HG02759 (cell line): ENCODE data around the gene RNLS.

ENCODE experiments used
- ATAC-seq: cut with Tn5 transposase; IDR thresholded peaks from one replicate; pipeline ENCODE4 v1.9.1; 2021; ENCODE audit warnings: mild to moderate bottlenecking, moderate library complexity; ENCODE audit not compliant: unreplicated experiment

The RNLS gene

GRCh38 chr10:88482220-88482619 is 100.9 kb downstream of the RNLS start:
- no peak for ATAC-seq

- no peak for ATAC-seq
Measured at GRCh38 chr10:88478256-88478655, 104.9 kb downstream of the RNLS start.

GRCh38 chr10:88477343-88478085 is 105.6 kb downstream of the RNLS start:
- ATAC-seq = no peak

- no peak for ATAC-seq
Measured at GRCh38 chr10:88474884-88475844, 108.0 kb downstream of the RNLS start.

- no peak for ATAC-seq
Measured at GRCh38 chr10:88473989-88474883, 108.9 kb downstream of the RNLS start.

DNA sequence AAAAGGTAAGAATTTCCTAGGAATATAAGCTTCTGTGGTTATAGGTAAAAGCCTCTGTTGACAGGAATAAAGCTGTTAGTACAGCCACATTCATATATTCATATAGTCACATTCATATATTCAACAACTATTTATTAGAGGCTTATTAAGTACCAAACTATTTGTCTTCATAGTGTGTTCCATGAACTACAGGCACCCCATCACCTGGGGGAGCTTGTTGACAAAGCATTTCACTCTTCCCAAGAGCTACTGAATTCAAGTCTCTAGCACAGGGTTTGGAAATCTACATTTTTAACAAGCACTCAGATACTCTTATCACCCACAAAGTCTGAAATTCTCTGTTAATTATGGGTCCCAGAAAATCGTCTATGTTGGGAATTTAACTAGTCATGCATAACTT is 110.6 kb downstream of the RNLS start:
- ATAC-seq = no peak

DNA sequence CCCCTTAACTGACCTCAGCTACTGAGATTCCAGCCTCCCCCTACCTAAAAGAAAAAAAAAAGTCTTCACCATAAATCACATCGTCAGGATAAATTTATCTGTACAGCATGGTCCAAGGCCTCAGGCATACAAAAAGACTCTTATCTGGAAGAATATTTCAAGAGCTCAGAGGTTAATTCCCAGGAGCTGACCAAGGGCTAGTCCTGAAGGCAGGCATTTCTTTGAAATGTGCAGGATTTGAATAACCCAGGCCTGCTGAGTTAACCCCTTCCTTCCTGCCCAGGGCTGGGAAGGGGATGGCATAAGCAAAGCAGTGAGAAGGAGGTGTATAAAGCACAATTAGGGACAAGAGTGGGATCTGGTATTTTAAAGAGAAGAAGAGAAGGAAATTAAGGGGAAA is 111.2 kb downstream of the RNLS start:
- ATAC-seq = no peak

DNA sequence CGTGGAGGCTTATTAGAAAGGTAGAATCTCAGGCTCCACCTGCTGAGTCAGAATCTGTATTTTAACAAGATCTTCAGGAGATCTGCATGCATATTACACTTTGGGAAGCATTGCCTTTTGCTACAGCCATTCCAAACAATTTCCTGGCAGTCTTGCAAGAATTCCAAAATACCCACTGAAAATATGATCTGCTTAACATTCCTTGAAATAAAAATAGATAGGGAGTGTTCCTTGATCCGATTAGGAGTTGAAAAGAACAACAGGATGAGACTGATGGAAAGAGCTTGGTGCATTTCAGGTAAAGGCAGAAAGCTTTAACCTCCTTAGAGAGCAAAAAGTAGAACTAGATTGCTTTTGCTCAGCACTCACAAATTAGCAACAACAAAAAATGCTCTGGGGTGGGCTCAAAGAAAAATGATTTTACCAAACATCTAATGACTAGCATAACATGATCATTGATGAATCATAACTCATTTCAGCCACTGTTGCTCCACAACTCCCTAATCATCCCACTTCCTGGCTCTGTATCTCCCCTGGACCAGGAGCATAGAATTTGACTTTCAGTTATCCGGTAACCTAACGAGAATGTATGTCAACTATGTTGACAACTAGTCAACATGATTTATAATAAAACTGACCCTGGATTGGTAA is 115.2 kb downstream of the RNLS start:
- no peak for ATAC-seq

DNA sequence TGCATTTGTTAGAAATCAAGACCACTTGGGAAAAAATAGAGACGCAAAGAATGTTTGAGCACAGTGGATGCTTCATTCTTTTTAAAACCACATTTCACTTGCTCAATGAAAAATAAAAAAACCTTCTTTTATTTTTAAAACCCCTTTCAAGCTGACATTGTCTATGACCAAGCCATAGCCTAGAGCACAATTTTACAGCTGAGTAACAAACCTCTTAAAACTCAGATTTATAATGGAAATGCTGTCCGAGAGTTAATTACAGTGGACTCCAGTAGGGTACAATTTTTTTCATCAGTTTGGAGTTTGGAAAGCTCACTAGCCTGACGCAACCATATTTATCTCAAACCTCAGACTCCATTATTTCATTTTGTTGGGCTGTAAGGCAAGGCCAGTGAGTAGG is 116.3 kb downstream of the RNLS start:
- no peak for ATAC-seq

GRCh38 chr10:88465765-88466164 is 117.4 kb downstream of the RNLS start:
- ATAC-seq = no peak

- no peak for ATAC-seq
Measured at GRCh38 chr10:88463811-88464210, 119.3 kb downstream of the RNLS start.

GRCh38 chr10:88461426-88461825 is 121.7 kb downstream of the RNLS start:
- ATAC-seq = no peak

GRCh38 chr10:88459530-88459929 is 123.6 kb downstream of the RNLS start:
- no peak for ATAC-seq

DNA sequence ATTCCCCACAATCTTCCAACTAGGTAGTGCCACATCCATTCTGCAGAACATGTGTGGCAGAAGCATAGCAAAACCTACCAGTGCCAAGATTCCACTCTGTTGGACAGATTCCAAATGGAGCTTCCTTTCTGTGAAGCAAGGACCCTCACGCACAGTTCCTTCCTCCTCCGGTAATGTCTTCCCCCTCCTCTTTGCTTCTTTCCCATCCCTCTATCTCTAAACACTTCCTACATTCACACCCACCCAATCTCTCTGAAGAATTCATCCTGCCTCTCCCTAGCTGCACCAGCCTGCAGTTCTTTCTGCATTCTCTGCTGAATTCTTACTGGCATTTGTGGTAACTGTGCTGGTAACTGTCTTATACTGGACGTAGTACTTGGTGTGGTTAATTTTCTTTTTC is 124.9 kb downstream of the RNLS start:
- ATAC-seq = no peak

DNA sequence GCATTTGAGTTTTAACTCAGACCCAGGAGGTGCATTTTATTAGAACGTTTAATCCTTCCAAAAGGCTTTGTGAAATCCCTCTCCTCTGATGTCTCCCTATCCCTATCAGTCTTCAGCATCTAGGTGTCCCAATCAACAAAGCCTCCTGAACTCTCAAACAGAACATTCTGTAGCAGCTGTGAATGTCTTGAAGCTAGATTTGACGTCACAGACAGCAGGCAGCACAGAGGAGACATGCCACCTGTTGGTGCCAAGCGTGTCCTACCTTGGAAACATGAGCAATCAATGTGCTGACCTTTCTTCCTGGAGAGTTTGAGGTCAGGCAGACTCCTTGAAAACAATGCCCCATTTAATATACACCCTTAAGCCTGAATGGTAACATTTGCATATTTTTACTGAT is 125.5 kb downstream of the RNLS start:
- ATAC-seq = no peak

GRCh38 chr10:88456730-88457129 is 126.4 kb downstream of the RNLS start:
- ATAC-seq = no peak

- no peak for ATAC-seq
Measured at GRCh38 chr10:88455831-88456230, 127.3 kb downstream of the RNLS start.

GRCh38 chr10:88450201-88450600 is 132.9 kb downstream of the RNLS start:
- ATAC-seq = no peak

- ATAC-seq = no peak
Measured at GRCh38 chr10:88442716-88443115, 140.4 kb downstream of the RNLS start.

DNA sequence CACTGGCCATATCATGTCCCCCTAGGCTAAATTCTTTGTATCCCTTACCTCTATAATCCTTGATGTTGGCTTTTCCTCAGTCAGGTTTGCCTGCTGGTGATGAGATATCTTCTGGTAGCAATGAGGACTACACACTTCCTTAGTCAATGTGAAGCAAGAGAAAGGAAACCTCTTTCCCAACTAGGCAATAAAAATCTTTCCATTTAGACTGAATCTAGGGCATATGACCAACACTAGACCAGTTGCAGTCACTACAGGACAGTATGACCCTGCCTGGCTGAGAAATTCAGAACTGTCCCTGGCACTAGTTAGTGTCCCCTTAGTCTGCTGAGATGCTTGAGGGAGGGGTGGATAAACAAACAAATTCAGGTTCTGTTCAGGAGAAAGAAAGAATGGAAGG is 142.6 kb downstream of the RNLS start:
- no peak for ATAC-seq

GRCh38 chr10:88439932-88440331 is 143.2 kb downstream of the RNLS start:
- ATAC-seq = no peak
